Sigmoid colon (tissue), 4 donors: Measurements from ENCODE around the gene EHD2.

Source experiments
- CTCF ChIP-seq, 4 experiments: fragments of 450-650 bp in 3 of 4; fragments of 200-600 bp in 1 of 4; IDR thresholded peaks; one replicate each; pipeline ENCODE4 v1.5.1; 2016 to 2019; ENCODE audit warnings: antibody characterized with exemption in 4 of 4, mild to moderate bottlenecking in 3 of 4, moderate library complexity in 2 of 4
- EP300 ChIP-seq, 4 donors: sonication (generic); formaldehyde crosslinking; IDR thresholded peaks; one replicate each; pipeline ENCODE4 v1.6.1; 2017; ENCODE audit warnings: antibody characterized with exemption in 4 of 4
- POLR2A ChIP-seq, 2 donors: fragments of 450-650 bp; IDR thresholded peaks; one replicate each; pipeline ENCODE4 v1.6.1; 2016; ENCODE audit warnings: antibody characterized with exemption in 2 of 2, mild to moderate bottlenecking in 2 of 2, moderate library complexity in 2 of 2
- POLR2AphosphoS5 ChIP-seq, 4 donors: sonication (generic); formaldehyde crosslinking; IDR thresholded peaks; one replicate each; pipeline ENCODE4 v1.6.1; 2017; ENCODE audit warnings: antibody characterized with exemption in 4 of 4

DNA sequence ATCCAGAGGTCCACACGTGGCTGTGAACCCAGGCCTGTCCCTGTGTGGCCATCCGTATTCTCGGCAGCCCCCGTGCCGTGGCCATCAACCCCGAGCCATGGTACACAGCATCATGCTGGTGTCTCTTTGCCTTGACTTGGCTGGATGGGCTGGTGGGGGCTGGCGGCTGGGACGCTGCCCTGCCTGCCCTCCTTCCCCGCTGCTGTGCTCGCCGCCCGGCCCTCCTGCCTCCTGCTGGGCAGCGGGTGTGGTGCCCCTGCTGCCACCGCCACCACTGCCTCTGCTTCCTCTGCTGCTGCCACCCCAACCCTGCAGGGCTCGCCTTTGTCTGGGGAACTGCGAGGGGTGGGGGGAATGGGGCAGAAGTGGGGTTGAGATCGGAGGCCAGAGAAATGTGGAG lies 19.7 kb upstream of the EHD2 start:
- TF ChIP-seq CTCF (IDR thresholded peaks at IDR 0.05) (no peak), EP300 (IDR thresholded peaks at IDR 0.05) (no peak), POLR2AphosphoS5 (IDR thresholded peaks at IDR 0.05) (no peak), POLR2A (IDR thresholded peaks at IDR 0.05) (no peak)
